Kidney (tissue), 14 donors: ENCODE measurements around the gene ECE2. TPM values are rescaled to one million over a fixed set of nuclear protein-coding genes. Genes with fewer than 3 reads are reported as not detected.

Source experiments
- DNase-seq, 5 donors: peaks; one replicate each; pipeline ENCODE4 v3.0.0-alpha.2; 2013 to 2020
- FAIRE-seq: peaks from 2 replicates; lab custom pipeline; 2012; peaks lifted over from hg19 to GRCh38; lab: Jason Lieb, UNC
- H3K27ac ChIP-seq, 2 donors: one replicate each; pipeline ENCODE4 v1.7.0; 2013; ENCODE audit warnings: low read depth in 2 of 2, low read length in 2 of 2, inconsistent platforms in 1 of 2
- H3K27me3 ChIP-seq: one replicate; pipeline ENCODE4 v1.7.1; 2013; ENCODE audit warnings: low read length, inconsistent platforms; ENCODE audit not compliant: control insufficient read depth, insufficient read depth
- H3K36me3 ChIP-seq, 3 donors: one replicate each; pipeline versions ENCODE4 v1.7.0 to v1.7.1; 2013; ENCODE audit warnings: low read length in 3 of 3, control low read depth in 1 of 3, inconsistent platforms in 1 of 3; ENCODE audit not compliant: insufficient read depth in 3 of 3, control insufficient read depth in 2 of 3
- H3K4me1 ChIP-seq, 3 donors: one replicate each; pipeline versions ENCODE4 v1.7.0 to v1.7.1; 2013; ENCODE audit warnings: low read length in 3 of 3, inconsistent platforms in 1 of 3, low read depth in 1 of 3; ENCODE audit not compliant: control insufficient read depth in 2 of 3, insufficient read depth in 2 of 3
- H3K4me3 ChIP-seq, 3 donors: one replicate each; pipeline versions ENCODE4 v1.7.0 to v1.8.1; 2013; ENCODE audit warnings: low read length in 3 of 3, control low read depth in 1 of 3, inconsistent platforms in 1 of 3
- H3K9ac ChIP-seq, 3 donors: one replicate each; pipeline versions ENCODE4 v1.7.0 to v1.7.1; 2013; ENCODE audit warnings: low read length in 3 of 3, control low read depth in 1 of 3, inconsistent platforms in 1 of 3
- H3K9me3 ChIP-seq, 3 donors: one replicate each; pipeline versions ENCODE4 v1.7.0 to v1.7.1; 2013; ENCODE audit warnings: low read length in 3 of 3, control low read depth in 1 of 3, inconsistent platforms in 1 of 3; ENCODE audit not compliant: control insufficient read depth in 2 of 3, insufficient read depth in 1 of 3
- intact Hi-C: fragments of 100-400 bp; cut with DNase I; formaldehyde crosslinking; loops from one replicate; pipeline ENCODE4 v1.11.1; 2022
- polyA plus RNA-seq: library from polyadenylated mRNA; stranded (reverse); fragments of 350-450 nt; fragmentation: Illumina TruSeq; extraction: RNeasy Lipid Tissue Mini Kit (QIAGEN cat#74804); gene quantifications from one replicate; pipeline ENCODE4 v1.2.3, GENCODE V29; 2014; ENCODE audit warnings: low read depth, low replicate concordance; ENCODE audit not compliant: insufficient read depth
- total RNA-seq: library from RNA; stranded (reverse); fragmentation: NEBNext Ultra II Directional; extraction: Animal tissue kit (Norgen Biotek cat#: 25700); gene quantifications from one replicate; pipeline ENCODE4 v1.2.1, GENCODE V29; 2021
- TF ChIP-seq, protein P1 (sequence below): IDR thresholded peaks from 3 replicates; pipeline ENCODE4 v1.5.1; 2012; ENCODE audit warnings: mild to moderate bottlenecking, moderate library complexity, borderline replicate concordance; ENCODE audit not compliant: insufficient read depth; ENCODE audit errors: extremely low read depth
- donor health status: control.
- donor health status: control.
- donor health status: control.
- donor health status: control.
- donor health status: control.
- donor health status: DM: yes; HTN: yes; CAD: no.
- donor health status: Normal renal cell carcinoma (clear cell type).

The ECE2 gene
- total and polyA plus RNA-seq, 2 donors from 2014 or later: not detected

- Histone ChIP-seq H3K27ac (no peak overlapping the region), H3K9ac (no peak overlapping the region), H3K36me3 (no peaks in the 10 kb centered on the region), H3K27me3 (peaks cover 2% of the 10 kb centered on the region), H3K4me3 (no peak overlapping the region), H3K9me3 (no peaks in the 10 kb centered on the region), H3K4me1 (peaks cover 0 to 4% (median 0%) of the 10 kb centered on the region in 3 donors)
- TF ChIP-seq, protein P1, sequence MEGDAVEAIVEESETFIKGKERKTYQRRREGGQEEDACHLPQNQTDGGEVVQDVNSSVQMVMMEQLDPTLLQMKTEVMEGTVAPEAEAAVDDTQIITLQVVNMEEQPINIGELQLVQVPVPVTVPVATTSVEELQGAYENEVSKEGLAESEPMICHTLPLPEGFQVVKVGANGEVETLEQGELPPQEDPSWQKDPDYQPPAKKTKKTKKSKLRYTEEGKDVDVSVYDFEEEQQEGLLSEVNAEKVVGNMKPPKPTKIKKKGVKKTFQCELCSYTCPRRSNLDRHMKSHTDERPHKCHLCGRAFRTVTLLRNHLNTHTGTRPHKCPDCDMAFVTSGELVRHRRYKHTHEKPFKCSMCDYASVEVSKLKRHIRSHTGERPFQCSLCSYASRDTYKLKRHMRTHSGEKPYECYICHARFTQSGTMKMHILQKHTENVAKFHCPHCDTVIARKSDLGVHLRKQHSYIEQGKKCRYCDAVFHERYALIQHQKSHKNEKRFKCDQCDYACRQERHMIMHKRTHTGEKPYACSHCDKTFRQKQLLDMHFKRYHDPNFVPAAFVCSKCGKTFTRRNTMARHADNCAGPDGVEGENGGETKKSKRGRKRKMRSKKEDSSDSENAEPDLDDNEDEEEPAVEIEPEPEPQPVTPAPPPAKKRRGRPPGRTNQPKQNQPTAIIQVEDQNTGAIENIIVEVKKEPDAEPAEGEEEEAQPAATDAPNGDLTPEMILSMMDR: no peak
- intact Hi-C loops: no loop called here
- no peak for FAIRE-seq
- no peak for DNase-seq
Measured at GRCh38 chr3:184255291-184256039, 20.4 kb upstream of the ECE2 start.

- no peak overlapping the region for H3K9ac ChIP-seq
- H3K4me1 ChIP-seq: peaks cover 0 to 13% (median 4%) of the 10 kb centered on the region in 3 donors
- H3K4me3 ChIP-seq: no peak overlapping the region
- no peak overlapping the region for H3K27ac ChIP-seq
- intact Hi-C loops: no loop called here
- FAIRE-seq (no peak), DNase-seq (no peak)
- TF ChIP-seq, protein P1: no peak
- no peaks in the 10 kb centered on the region for H3K36me3 ChIP-seq
- H3K9me3 ChIP-seq: no peaks in the 10 kb centered on the region
- peaks cover 7% of the 10 kb centered on the region for H3K27me3 ChIP-seq
Measured at GRCh38 chr3:184257083-184257915, 18.5 kb upstream of the ECE2 start.

- Histone ChIP-seq H3K9me3 (no peaks in the 10 kb centered on the region), H3K36me3 (no peaks in the 10 kb centered on the region), H3K27me3 (peaks cover 11% of the 10 kb centered on the region), H3K27ac (no peak overlapping the region), H3K4me1 (peaks cover 0 to 15% (median 4%) of the 10 kb centered on the region in 3 donors), H3K4me3 (no peak overlapping the region), H3K9ac (no peak overlapping the region)
- FAIRE-seq (no peak), DNase-seq (no peak)
- intact Hi-C loops: no loop called here
- TF ChIP-seq, protein P1: no peak
Measured at GRCh38 chr3:184258926-184259325, 16.9 kb upstream of the ECE2 start.
